ENCODE data around the gene DLG2.
"Not testable (repeated sequence)": the region's sequence is repeated elsewhere in the genome, so short reads cannot be mapped to it uniquely, and the experiment has no call there.

The DLG2 gene

DNA sequence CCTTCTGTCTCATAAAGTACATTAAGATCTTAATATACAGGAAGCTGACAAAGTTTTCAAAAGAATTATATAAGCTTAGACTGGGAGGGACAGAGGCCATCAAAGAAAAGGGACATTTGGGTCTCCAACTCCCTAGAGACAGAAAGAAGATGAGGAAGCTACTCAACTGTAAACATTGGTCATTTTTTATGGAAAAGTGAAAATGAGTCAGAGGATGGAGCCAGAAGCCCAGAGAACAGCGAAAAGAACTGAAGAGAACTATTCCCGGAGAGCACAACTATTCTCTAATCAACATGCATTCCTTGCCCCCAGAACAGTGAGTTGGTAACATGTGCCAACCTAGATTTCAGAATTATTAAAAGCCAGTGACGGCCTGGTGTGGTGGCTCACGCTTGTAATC is 779.3 kb downstream of the DLG2 start:
- no peaks in the 10 kb centered on the region for H3K27me3 ChIP-seq (ENCODE audit: insufficient read depth, poor library complexity, severe bottlenecking)
- TF ChIP-seq, protein P1, sequence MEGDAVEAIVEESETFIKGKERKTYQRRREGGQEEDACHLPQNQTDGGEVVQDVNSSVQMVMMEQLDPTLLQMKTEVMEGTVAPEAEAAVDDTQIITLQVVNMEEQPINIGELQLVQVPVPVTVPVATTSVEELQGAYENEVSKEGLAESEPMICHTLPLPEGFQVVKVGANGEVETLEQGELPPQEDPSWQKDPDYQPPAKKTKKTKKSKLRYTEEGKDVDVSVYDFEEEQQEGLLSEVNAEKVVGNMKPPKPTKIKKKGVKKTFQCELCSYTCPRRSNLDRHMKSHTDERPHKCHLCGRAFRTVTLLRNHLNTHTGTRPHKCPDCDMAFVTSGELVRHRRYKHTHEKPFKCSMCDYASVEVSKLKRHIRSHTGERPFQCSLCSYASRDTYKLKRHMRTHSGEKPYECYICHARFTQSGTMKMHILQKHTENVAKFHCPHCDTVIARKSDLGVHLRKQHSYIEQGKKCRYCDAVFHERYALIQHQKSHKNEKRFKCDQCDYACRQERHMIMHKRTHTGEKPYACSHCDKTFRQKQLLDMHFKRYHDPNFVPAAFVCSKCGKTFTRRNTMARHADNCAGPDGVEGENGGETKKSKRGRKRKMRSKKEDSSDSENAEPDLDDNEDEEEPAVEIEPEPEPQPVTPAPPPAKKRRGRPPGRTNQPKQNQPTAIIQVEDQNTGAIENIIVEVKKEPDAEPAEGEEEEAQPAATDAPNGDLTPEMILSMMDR (IDR thresholded peaks at IDR 0.05; ENCODE audit: insufficient read depth, low read length), result no peak
- TF ChIP-seq SPI1 (IDR thresholded peaks at IDR 0.05; ENCODE audit: borderline replicate concordance, low read depth), result no peak
- TF ChIP-seq, protein P2, sequence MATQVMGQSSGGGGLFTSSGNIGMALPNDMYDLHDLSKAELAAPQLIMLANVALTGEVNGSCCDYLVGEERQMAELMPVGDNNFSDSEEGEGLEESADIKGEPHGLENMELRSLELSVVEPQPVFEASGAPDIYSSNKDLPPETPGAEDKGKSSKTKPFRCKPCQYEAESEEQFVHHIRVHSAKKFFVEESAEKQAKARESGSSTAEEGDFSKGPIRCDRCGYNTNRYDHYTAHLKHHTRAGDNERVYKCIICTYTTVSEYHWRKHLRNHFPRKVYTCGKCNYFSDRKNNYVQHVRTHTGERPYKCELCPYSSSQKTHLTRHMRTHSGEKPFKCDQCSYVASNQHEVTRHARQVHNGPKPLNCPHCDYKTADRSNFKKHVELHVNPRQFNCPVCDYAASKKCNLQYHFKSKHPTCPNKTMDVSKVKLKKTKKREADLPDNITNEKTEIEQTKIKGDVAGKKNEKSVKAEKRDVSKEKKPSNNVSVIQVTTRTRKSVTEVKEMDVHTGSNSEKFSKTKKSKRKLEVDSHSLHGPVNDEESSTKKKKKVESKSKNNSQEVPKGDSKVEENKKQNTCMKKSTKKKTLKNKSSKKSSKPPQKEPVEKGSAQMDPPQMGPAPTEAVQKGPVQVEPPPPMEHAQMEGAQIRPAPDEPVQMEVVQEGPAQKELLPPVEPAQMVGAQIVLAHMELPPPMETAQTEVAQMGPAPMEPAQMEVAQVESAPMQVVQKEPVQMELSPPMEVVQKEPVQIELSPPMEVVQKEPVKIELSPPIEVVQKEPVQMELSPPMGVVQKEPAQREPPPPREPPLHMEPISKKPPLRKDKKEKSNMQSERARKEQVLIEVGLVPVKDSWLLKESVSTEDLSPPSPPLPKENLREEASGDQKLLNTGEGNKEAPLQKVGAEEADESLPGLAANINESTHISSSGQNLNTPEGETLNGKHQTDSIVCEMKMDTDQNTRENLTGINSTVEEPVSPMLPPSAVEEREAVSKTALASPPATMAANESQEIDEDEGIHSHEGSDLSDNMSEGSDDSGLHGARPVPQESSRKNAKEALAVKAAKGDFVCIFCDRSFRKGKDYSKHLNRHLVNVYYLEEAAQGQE (IDR thresholded peaks at IDR 0.05; ENCODE audit: insufficient replicate concordance, low read depth), result no peak
- TF ChIP-seq GABPA (IDR thresholded peaks at IDR 0.05; ENCODE audit: low read depth), result no peak
- no peak for TF ChIP-seq POLR2AphosphoS5 (IDR thresholded peaks at IDR 0.05; ENCODE audit: low read depth)
- no peak for DNase-seq (ENCODE audit: low read depth in 1 of 2, low spot score in 1 of 2)
- H3K4me3 ChIP-seq (replicated peaks; ENCODE audit: insufficient read depth, low read length), result no peak overlapping the region
- H3K27ac ChIP-seq (replicated peaks), result no peak overlapping the region

DNA sequence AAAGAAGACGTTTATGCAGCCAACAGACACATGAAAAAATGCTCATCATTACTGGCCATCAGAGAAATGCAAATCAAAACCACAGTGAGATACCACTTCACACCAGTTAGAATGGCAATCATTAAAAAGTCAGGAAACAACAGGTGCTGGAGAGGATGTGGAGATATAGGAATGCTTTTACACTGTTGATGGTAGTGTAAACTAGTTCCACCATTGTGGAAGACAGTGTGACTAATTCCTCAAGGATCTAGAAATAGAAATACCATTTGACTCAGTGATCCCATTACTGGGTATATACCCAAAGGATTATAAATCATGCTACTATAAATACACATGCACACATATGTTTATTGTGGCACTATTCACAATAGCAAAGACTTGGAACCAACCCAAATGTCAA is 786.9 kb downstream of the DLG2 start:
- not testable (repeated sequence) for DNase-seq (ENCODE audit: low read depth in 1 of 2, low spot score in 1 of 2); H3K4me3 ChIP-seq (replicated peaks; ENCODE audit: insufficient read depth, low read length); H3K27ac ChIP-seq (replicated peaks); H3K27me3 ChIP-seq (ENCODE audit: insufficient read depth, poor library complexity, severe bottlenecking)

DNA sequence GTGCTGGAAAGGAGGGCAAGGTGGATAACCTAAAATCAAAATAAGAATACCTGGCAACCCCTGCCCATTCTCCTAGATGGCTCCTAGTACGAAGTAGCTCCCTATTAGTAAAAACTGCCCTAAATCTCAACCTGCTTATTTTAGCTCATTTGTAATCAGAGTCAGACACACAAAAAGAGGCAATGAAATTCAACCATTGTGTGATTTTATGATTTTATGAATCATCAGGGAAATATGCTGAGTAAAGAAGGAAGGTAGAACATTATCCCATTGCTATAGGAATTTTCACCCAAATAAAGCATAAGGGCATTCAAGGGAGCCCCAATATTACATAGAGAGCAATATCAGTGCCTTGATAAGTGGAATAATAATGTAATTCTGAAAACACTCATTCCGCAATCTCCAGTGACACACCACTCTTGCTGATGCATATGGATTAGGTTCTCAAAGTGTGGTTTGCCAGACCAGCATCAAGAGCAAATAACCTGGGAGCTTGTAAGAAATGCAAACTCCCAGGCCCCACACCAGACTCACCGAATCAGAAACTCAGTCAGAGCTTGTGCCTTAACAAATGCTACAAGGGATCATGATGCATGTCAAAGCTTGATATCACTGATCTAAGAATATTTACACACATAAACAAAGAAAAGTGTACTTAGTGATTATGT is 789.6 kb downstream of the DLG2 start:
- H3K27me3 ChIP-seq (ENCODE audit: insufficient read depth, poor library complexity, severe bottlenecking), result no peaks in the 10 kb centered on the region
- no peak for TF ChIP-seq POLR2AphosphoS5 (IDR thresholded peaks at IDR 0.05; ENCODE audit: low read depth)
- DNase-seq (ENCODE audit: low read depth in 1 of 2, low spot score in 1 of 2), result no peak
- H3K4me3 ChIP-seq (replicated peaks; ENCODE audit: insufficient read depth, low read length), result no peak overlapping the region
- no peak overlapping the region for H3K27ac ChIP-seq (replicated peaks)

DNA sequence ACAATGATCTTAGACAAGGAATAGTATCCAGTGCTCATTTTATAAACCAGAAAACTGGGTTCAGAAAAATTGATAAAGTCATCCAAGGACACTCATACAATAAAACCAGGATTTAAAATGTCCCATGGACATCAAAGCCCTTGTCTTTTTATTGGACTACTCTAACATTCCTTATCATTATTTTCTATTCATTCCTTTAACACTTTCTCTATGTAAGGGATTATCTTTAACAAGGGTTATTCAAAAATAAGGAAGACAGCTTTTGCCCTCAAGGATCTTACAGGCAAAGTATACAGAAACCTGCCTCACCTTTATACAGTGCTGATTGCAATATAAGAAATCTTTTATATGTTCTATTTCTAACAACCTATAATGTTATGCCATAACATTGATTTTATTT is 790.8 kb downstream of the DLG2 start:
- Histone ChIP-seq H3K27me3 (ENCODE audit: insufficient read depth, poor library complexity, severe bottlenecking) (no peaks in the 10 kb centered on the region), H3K4me3 (replicated peaks; ENCODE audit: insufficient read depth, low read length) (no peak overlapping the region), H3K27ac (replicated peaks) (no peak overlapping the region)
- no peak for DNase-seq (ENCODE audit: low read depth in 1 of 2, low spot score in 1 of 2)
- TF ChIP-seq, protein P1 (IDR thresholded peaks at IDR 0.05; ENCODE audit: insufficient read depth, low read length), result no peak
- TF ChIP-seq POLR2AphosphoS5 (IDR thresholded peaks at IDR 0.05; ENCODE audit: low read depth), result no peak
- no peak for TF ChIP-seq SPI1 (IDR thresholded peaks at IDR 0.05; ENCODE audit: borderline replicate concordance, low read depth)
- no peak for TF ChIP-seq GABPA (IDR thresholded peaks at IDR 0.05; ENCODE audit: low read depth)
- TF ChIP-seq, protein P2 (IDR thresholded peaks at IDR 0.05; ENCODE audit: insufficient replicate concordance, low read depth), result no peak

DNA sequence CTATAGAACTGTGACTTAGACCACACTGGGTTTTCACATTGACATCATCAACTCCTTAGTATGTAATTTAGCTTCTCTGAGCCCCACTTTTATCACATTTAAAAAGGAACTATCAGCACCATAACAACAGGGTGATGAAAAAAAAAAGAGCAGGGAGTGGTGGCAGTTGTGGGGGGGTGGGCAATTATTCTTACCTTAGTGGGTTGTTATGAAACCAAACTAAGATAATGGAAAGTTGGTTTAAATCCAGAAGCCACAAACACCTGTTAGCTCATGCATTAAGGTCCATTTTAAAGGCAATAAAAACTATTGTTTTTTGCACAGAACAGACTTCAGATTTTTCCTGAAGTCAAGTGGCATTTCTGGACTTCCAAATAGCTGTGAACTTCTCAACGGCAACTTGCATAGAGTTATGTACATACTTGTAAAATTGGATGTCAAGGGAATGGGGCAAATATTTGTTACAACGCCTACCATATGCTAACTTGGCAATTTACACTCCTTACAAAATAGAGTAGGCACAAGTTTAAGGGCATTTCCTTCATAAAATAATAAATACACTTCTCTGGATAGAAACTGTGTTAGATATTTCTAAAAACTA is 793.6 kb downstream of the DLG2 start:
- TF ChIP-seq, protein P1 (IDR thresholded peaks at IDR 0.05; ENCODE audit: insufficient read depth, low read length), result no peak
- no peak for TF ChIP-seq POLR2AphosphoS5 (IDR thresholded peaks at IDR 0.05; ENCODE audit: low read depth)
- TF ChIP-seq, protein P2 (IDR thresholded peaks at IDR 0.05; ENCODE audit: insufficient replicate concordance, low read depth), result no peak
- no peak for TF ChIP-seq GABPA (IDR thresholded peaks at IDR 0.05; ENCODE audit: low read depth)
- no peak for TF ChIP-seq SPI1 (IDR thresholded peaks at IDR 0.05; ENCODE audit: borderline replicate concordance, low read depth)
- DNase-seq (ENCODE audit: low read depth in 1 of 2, low spot score in 1 of 2), result no peak
- Histone ChIP-seq H3K27ac (replicated peaks) (no peak overlapping the region), H3K27me3 (ENCODE audit: insufficient read depth, poor library complexity, severe bottlenecking) (no peaks in the 10 kb centered on the region), H3K4me3 (replicated peaks; ENCODE audit: insufficient read depth, low read length) (no peak overlapping the region)
